ENCODE results near the gene HSBP1L1.

- TF ChIP-seq, protein P1, sequence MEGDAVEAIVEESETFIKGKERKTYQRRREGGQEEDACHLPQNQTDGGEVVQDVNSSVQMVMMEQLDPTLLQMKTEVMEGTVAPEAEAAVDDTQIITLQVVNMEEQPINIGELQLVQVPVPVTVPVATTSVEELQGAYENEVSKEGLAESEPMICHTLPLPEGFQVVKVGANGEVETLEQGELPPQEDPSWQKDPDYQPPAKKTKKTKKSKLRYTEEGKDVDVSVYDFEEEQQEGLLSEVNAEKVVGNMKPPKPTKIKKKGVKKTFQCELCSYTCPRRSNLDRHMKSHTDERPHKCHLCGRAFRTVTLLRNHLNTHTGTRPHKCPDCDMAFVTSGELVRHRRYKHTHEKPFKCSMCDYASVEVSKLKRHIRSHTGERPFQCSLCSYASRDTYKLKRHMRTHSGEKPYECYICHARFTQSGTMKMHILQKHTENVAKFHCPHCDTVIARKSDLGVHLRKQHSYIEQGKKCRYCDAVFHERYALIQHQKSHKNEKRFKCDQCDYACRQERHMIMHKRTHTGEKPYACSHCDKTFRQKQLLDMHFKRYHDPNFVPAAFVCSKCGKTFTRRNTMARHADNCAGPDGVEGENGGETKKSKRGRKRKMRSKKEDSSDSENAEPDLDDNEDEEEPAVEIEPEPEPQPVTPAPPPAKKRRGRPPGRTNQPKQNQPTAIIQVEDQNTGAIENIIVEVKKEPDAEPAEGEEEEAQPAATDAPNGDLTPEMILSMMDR (IDR thresholded peaks at IDR 0.05), result no peak
- TF ChIP-seq POLR2A (IDR thresholded peaks at IDR 0.05) (peak in 1 of 2 donors; percentile 58), POLR2AphosphoS5 (IDR thresholded peaks at IDR 0.05) (no peak)
These were observed 12.6 kb upstream of the HSBP1L1 start, which contains the start of gene SLC66A2 for GRCh38 chr18:79951545-79952455.
